ENCODE results near the gene WIZ. TPM values are rescaled to one million over a fixed set of nuclear protein-coding genes. Genes with fewer than 3 reads are reported as not detected.
A peak's percentile ranks its signal among the peaks of the same experiment; 100 is the strongest.

WIZ gene
- total and polyA plus RNA-seq, 2 donors (not counting 1 experiment from before 2014, with no cell fraction given): 15.0 to 24.8 TPM

DNA sequence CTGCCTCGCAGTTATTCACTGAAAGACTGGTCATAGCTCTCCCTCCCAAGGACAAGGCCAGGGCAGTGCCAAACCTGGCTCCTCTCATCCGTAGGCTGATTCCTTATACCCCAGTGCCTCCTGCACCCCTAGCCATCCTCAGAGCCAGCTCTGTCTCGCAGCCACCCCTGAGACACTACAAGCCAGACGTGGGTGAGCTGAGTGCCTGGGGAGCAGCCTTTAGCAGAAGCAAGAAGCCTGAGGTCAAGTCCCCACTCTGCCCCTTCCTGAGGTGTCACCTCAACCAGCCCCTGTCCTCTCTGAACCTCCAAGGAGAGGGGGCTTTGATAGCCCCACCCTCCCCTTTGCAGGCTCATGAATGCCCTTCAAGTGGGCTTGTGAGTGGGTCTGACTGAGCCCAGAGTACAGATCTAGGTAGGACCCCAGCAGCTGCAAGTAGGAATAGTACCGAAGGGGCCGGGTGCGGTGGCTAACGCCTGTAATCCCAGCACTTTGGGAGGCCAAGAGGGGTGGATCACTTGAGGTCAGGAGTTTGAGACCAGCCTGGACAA, 16.2 kb downstream of the WIZ start:
- Mint-ChIP-seq H3K9me3 (ENCODE audit: insufficient read depth) (no peaks in the 10 kb centered on the region), H3K4me1 (peaks cover 27% of the 10 kb centered on the region), H3K27me3 (no peaks in the 10 kb centered on the region), H3K27ac (peak overlapping the region; percentile 95), H3K4me3 (peak overlapping the region; percentile 99)
- Histone ChIP-seq H3K4me2 (replicated peaks; ENCODE audit: low read depth, low read length, poor library complexity, severe bottlenecking) (peak overlapping the region; percentile 90), H3K4me3 (ENCODE audit: control extremely low read depth in 1 of 5, extremely low read depth in 1 of 5, insufficient read depth in 1 of 5, low read depth in 2 of 5, low read length in 4 of 5) (peak overlapping the region in 4 of 5 experiments; percentile 71 to 93 (median 89)), H3K9me3 (ENCODE audit: control extremely low read depth in 1 of 3, control insufficient read depth in 2 of 3, insufficient read depth in 1 of 3, low read length in 2 of 3) (peaks cover 0 to 7% (median 0%) of the 10 kb centered on the region in 3 donors), H3K27me3 (replicated peaks in 1 of 4; ENCODE audit: control extremely low read depth in 1 of 4, control insufficient read depth in 3 of 4, insufficient read depth in 4 of 4, low read length in 3 of 4) (no peaks in the 10 kb centered on the region), H3K36me3 (replicated peaks in 1 of 2; ENCODE audit: control extremely low read depth in 1 of 2, control insufficient read depth in 1 of 2, extremely low read depth in 1 of 2, insufficient read depth in 2 of 2, low read length in 1 of 2) (no peaks in the 10 kb centered on the region), H3K79me2 (ENCODE audit: control insufficient read depth, insufficient read depth, low read length) (peaks cover 28% of the 10 kb centered on the region), H3K27ac (ENCODE audit: low read length in 2 of 2) (peak overlapping the region in 1 of 2 donors; percentile 70), H3K4me1 (ENCODE audit: control insufficient read depth in 2 of 2, insufficient read depth in 2 of 2, low read length in 2 of 2) (peaks cover 24 to 32% of the 10 kb centered on the region in 2 donors), H2AFZ (ENCODE audit: insufficient read depth, low read depth, low read length, poor library complexity, severe bottlenecking) (peak overlapping the region; percentile 97), H3K9ac (ENCODE audit: low read length) (peak overlapping the region; percentile 88), H4K20me1 (ENCODE audit: control insufficient read depth, insufficient read depth, low read length, poor library complexity, severe bottlenecking) (peaks cover 34% of the 10 kb centered on the region)
- TF ChIP-seq EZH2 (IDR thresholded peaks at IDR 0.05; ENCODE audit: borderline replicate concordance, insufficient read depth, low read depth, low read length, poor library complexity, severe bottlenecking): no peak
- no peak for TF ChIP-seq CTCF (IDR thresholded peaks at IDR 0.05)
- CTCF ChIA-PET: interaction anchor here (0.7 to 2.4 kb wide), 5 partner anchors 14 to 122 kb away, joined by 3 to 21 read pairs (median 5); partner anchors contain the start of gene AKAP8L
- no peak for DNase-seq
- WGBS (ENCODE audit: insufficient coverage): 61% methylated on average over 7 of the region's 8 CpGs
- ATAC-seq (ENCODE audit: low read depth): no peak
- POLR2A ChIA-PET: interaction anchor here (0.6 to 3.6 kb wide), 5 partner anchors 15 to 122 kb away, joined by 3 to 15 read pairs (median 9); partner anchors contain the start of genes AKAP8 and AKAP8L
- intact Hi-C loops (cut with micrococcal nuclease): loop anchor here (2.0 kb wide), 1 partner anchor 31 kb away; the partner anchor contains the start of gene RASAL3

Measured in B cell (primary cell).